ENCODE results near the gene CAMK1D.

CAMK1D gene

GRCh38 chr10:12377658-12378290 is 28.4 kb downstream of the CAMK1D start:
- no peak for DNase-seq

GRCh38 chr10:12380999-12381398 is 31.7 kb downstream of the CAMK1D start:
- DNase-seq, result no peak

- peak; percentile 24 for DNase-seq
Observed at GRCh38 chr10:12381536-12382156, 32.3 kb downstream of the CAMK1D start.

GRCh38 chr10:12382157-12382548 is 32.8 kb downstream of the CAMK1D start:
- no peak for DNase-seq

- DNase-seq, result no peak
Observed at GRCh38 chr10:12382956-12383531, 33.7 kb downstream of the CAMK1D start.

- DNase-seq, result no peak
Observed at GRCh38 chr10:12384906-12385305, 35.6 kb downstream of the CAMK1D start.

- no peak for DNase-seq
Observed at GRCh38 chr10:12387561-12388210, 38.3 kb downstream of the CAMK1D start.

- no peak for DNase-seq
Observed at GRCh38 chr10:12388671-12389070, 39.3 kb downstream of the CAMK1D start.

- no peak for DNase-seq
Observed at GRCh38 chr10:12389154-12389734, 39.9 kb downstream of the CAMK1D start.

GRCh38 chr10:12390733-12391132 is 41.4 kb downstream of the CAMK1D start:
- no peak for DNase-seq

GRCh38 chr10:12391206-12391605 is 41.9 kb downstream of the CAMK1D start:
- no peak for DNase-seq

GRCh38 chr10:12393831-12394230 is 44.5 kb downstream of the CAMK1D start:
- DNase-seq, result no peak

- no peak for DNase-seq
Observed at GRCh38 chr10:12394241-12395033, 45.1 kb downstream of the CAMK1D start.

- DNase-seq, result no peak
Observed at GRCh38 chr10:12396093-12396492, 46.7 kb downstream of the CAMK1D start.

- DNase-seq, result no peak
Observed at GRCh38 chr10:12396567-12396966, 47.2 kb downstream of the CAMK1D start.

GRCh38 chr10:12397147-12397896 is 48.0 kb downstream of the CAMK1D start:
- no peak for DNase-seq

- DNase-seq, result no peak
Observed at GRCh38 chr10:12397941-12398340, 48.6 kb downstream of the CAMK1D start.

GRCh38 chr10:12400266-12400931 is 51.1 kb downstream of the CAMK1D start:
- no peak for DNase-seq

GRCh38 chr10:12401466-12401865 is 52.1 kb downstream of the CAMK1D start:
- DNase-seq, result no peak

GRCh38 chr10:12403119-12403518 is 53.8 kb downstream of the CAMK1D start:
- DNase-seq, result no peak

Data from activated CD4-positive, alpha-beta T cell treated with anti-CD3 and anti-CD28 coated beads, Interleukin-10, Interleukin-2, amounts not matched to agents 100 ng/mL and 50 ng/mL, durations not matched to agents 16 hours and 8 hours (primary cell).